Retina (tissue), 1 donor: Measurements from ENCODE around the gene ZNF195.
"Not testable (repeated sequence)": the region's sequence is repeated elsewhere in the genome, so short reads cannot be mapped to it uniquely, and the experiment has no call there.

Experiments used
- DNase-seq: peaks from one replicate; pipeline ENCODE4 v3.0.0-alpha.2; 2016

Gene ZNF195

DNA sequence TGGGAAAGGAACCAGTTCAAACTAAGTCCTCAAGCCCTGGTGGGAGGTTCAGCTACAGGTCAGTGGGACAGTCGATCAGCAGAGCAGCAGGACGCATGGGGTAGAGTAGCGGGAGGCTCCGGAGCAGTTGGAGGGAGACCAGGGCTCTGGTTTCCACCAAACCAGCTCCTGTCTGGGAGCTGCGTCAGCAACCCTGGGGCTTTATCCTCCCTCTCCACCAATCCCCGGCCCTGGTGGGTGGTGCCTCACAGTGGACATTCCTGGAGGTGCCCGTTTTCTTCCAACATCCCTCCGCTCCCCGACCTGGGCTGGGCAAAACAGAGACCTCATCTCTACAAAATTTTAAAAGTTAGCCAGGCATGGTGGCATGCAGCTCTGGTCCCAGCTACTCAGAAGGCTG is 32.4 kb downstream of the ZNF195 start:
- no peak for DNase-seq

DNA sequence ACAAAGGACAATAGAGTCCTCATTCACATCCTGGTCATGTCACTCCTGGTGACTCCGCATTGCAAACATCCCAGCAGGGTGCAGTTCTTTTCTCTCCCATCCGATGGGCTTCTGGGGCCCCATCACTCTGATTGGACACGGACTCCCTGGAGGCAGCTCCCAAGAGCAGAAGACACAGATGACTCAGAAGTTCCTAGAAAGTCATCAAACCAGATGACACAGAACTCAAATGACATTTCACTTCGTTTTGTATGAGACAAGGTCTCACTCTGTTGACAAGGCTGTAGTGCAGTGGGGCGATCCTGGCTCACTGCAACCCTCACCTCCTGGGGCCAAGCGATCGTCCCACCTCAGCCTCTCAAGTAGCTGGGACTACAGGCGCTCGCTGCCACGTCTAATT is 33.2 kb downstream of the ZNF195 start:
- no peak for DNase-seq

DNA sequence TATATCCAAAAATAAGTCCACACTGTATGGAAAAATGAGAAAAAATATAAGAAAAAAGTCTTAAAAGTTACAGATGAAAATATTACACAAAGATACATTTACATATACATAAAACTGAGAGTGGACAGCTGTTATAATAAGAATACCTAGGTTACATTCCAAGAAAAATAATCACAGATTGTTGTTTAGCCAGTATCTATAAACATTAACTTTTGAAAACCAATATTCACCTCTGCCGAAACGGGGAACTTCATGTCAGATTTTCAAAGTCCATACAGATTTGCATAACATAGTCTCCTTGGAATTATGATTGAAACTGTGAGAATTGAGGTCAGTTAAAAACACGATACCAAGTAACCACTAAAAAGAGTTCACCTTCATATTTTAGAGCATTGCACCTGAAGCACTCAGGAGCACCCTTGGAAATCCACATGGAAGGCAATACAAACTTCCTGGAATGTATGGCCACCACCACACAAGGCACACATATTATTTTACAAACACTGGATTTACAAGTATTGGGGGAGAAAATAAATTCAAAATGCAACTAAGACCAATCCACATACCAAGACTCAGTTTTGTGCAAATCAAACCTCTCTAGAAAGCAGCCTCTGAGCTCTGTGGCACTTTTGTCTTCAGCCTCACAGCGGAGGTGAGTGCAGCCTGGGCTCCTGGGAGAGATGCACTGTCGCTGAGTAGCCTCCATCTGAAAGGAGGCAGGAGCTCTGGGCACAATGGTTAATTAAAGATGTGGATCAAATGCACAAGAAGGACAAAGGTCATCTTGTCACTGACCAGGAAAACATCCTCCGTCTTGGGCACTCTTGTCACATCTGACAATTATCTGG is 34.4 kb downstream of the ZNF195 start:
- no peak for DNase-seq

DNA sequence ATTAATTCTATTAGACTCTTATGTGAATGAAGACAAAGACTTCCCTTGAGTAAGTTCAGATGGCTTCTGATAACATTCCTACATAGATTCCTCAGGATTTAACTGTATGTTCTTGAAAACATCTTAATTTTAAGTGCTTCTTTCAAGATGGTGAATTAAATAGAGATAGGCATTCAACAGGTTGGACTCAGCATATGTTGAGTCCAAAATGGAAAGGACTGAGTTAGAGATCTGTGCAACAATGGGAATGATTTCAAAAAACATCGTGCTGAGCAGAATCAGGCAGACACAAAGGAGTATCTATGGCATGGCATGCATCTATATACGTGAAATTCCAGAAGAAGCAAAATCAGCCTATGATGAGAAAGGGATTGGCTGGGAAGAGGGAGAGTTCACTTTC is 36.2 kb downstream of the ZNF195 start:
- DNase-seq = no peak

DNA sequence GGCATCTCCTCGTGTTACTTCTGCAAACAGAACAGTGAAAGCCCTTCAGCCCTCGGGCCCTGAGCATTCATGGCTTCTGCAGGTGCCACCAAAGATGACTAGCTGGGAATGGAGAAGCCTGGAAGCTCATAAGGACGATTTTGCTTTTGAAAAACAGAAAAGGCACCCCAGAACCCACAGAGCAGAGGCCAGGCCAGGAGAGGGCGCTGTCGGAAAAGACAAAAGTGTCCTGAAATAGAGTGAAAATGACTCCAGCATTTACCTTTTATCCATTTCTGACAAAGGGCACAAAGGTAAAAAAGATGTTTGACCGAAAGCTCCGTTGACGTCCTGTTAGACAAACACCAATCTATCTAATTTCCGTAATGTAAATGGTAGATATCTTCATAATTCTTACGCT is 37.6 kb downstream of the ZNF195 start:
- peak; percentile 27 for DNase-seq

DNA sequence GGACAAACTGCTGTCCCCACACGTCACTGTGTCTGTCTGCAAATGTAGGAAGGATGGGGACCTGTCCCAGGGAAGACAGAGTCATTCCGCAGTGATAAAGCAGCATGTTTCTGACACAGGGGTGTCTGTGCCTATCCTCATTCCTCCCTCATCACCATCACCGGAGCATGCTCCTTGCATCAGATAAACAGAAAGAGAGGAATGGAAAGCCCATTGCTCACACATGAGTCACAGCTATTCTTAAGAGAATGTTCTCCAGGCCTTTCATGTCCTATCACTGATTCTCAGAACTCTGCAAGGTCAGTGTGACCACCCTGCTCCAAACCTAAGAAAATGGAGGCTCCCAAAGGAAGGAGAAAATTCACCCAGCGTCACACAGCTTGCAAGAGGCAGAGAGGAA is 38.9 kb downstream of the ZNF195 start:
- no peak for DNase-seq

DNA sequence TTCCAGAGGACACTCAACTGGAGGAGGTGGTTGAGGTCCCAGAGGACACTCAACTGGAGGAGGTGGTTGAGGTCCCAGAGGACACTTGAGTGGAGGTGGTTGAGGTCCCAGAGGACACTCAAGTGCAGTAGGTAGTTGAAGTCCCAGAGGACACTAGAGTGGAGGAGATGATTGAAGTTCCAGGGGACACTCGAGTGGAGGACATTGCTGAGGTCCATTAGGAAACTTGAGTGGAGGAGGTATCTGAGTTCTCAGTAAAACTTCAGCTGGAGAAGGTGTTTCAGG is 39.7 kb downstream of the ZNF195 start:
- DNase-seq = no peak

DNA sequence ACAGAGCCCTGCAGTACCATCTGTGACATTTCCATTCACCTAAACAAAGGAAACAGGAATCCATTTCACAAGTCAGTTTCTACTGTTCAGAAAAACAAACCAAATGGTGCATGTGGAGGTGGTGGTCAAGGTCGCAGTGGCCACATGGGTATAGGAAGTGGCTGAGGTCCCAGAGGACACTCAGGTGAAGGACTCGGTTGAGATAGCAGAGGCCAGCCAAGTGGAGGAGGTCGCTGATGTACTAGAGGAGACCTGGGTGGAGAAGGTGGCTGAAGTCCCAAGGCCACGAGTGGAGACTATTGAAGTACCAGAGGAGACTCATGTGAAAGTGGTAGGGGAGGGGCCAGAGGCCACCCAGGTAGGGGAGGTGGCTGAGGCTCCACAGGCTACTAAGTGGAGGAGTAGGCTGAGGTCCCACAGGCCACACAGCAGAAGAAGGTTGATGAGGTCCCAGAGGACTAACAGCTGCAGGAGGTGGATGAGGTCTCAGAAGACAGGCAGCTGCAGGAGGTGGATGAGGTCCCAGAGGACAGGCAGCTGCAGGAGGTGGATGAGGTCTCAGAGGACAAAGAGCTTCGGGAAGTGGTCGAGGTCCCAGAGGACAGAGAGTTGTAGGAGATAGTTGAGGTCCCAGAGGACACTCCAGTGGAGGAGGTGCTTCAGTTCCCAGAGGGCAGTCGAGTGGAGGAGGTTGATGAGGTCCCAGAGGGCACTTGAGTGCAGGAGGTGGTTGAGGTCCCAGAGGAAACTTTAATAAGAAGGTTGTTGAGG is 40.2 kb downstream of the ZNF195 start:
- no peak for DNase-seq

DNA sequence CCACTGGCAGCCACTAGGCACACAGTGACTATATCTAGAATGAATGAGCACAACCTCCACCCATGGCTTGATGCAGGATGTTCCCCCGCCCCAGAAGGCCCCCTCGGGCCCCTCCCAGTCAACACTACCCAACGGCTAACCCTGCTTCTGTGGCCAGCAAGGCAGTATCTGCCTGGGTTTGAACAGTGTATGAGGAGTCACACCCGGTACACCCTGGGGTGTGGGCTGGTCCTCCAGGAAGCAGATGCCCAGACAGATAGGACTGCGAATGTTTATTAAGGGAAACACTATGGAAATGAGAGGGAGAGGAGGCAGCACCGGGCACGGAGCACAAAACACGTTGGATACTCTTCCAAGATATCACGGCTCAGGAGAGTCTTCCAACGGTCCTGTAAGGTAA is 42.5 kb downstream of the ZNF195 start:
- DNase-seq = not testable (repeated sequence)

DNA sequence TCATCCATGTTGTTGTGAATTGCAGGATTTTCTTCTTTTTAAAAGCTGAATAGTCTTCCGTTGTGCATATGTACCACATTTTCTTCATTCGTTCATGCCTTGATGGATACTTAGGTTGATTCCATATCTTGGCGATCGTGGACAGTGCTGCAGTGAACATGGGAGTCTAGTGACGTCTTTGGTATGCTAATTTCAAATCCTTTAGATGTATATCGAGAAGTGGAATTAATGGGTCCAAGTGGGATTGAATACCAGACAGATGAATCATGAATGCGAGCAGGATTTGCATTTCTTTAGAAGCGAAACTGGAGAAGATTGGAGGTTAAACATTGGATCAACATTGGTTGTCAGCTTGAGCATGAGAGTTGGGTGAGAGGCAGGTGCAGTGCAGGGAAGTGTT is 45.8 kb downstream of the ZNF195 start:
- DNase-seq = not testable (repeated sequence)

DNA sequence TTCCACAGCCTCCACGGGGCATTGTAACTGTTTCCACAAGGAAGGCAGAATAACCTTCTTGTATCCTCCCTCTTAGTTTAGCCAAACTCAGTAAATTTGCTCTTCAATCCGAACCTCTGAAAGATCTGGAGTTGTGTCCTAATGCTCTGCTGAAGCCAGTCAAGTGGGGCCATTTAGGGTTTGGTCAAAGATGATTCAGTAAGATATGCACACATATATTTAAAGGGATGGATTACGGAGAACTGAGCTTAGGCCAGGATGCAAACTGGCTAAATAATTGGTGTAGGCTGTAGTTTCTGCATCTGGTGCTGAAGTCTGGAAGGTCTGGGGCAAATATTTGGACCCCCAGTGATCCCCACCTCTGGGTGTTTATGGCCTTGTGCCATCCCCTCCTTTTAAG is 47.9 kb downstream of the ZNF195 start:
- DNase-seq = not testable (repeated sequence)

DNA sequence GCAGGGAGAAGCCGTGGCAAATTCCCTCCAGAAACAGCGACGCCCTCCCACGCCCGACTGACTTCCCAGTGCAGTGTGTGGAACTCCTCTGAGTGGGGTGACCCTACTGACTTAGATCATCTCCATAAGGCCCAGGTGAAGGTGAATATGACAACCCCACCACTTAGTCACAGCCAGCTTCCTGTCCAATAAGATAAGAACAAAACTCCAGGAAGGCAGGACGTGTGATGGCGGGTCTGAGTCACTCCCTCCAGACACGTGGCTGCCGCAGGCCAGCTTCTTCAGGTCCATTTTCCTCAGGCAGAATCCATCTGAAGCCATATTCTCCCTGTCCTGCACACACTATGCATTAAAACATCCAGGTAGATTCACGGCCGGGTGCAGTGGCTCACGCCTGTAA is 48.9 kb downstream of the ZNF195 start:
- not testable (repeated sequence) for DNase-seq

DNA sequence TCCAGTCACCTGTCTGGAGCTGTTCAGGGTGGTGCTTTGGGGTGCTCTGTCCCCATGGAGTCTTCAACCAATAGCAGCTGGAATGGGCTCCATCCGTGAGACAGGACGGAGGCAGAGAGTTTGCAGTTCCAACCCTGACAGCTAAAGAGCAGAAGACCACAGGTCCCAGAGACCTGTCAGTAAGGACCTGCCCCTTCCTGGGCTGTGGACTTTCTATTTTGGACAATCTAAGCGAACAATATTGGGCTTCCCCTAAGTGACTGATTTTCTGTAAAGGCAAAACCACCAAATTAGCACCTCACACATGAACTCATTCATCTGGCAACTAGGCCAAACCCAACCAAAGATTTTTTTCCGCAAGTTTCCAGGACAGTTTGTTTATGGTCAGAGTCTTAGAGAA is 50.4 kb downstream of the ZNF195 start:
- not testable (repeated sequence) for DNase-seq

DNA sequence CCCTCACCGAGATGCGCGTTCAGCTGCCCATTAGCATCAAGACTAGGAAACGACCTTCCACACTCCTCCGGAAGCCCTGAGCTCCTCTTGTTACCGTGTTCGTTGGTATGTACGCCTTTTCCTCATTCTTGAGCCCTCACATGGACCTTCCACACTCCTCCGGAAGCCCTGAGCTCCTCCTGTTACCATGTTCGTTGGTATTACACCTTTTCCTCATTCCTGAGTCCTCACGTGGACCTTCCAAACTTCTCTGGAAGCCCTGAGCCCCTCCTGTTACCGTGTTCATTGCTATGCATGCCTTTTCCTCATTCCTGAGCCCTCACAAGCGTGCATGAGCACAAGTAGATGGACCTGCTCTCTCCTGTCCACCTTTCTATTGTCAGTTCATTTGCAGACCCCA is 52.5 kb downstream of the ZNF195 start:
- not testable (repeated sequence) for DNase-seq

DNA sequence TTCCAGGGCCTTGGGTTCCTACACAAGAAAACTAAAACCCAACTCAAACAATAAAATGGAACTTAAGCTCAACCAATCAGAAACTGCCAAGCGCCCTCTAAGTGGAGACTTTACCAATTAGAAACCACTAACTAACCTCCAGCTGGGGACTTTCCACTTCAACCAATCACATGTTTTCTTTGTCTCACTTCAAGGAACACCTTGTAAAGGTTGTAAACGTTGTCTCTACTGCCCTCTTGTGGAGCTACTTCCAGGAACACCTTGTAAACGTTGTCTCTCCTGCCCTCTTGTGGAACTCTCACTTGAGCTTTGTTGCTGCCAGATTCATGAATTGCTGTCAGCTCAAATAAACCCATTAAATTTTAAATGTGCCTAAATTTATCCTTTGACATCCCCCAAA is 54.2 kb downstream of the ZNF195 start:
- DNase-seq = not testable (repeated sequence)
